SK-N-SH (cell line): Measurements from ENCODE around the gene NPAS3. TPM values are rescaled to one million over a fixed set of nuclear protein-coding genes. Genes with fewer than 3 reads are reported as not detected.
A peak's percentile ranks its signal among the peaks of the same experiment; 100 is the strongest.

ENCODE experiments used
- CTCF ChIA-PET: fragments of 300-600, 350-600 bp; formaldehyde crosslinking; extraction: SDS; loops from one replicate; lab custom pipeline; 2021; lab: Yijun Ruan, JAX
- POLR2A ChIA-PET: fragments of 350-600 bp; sonication (Branson Sonifier 250); formaldehyde crosslinking; extraction: SDS; loops from one replicate; lab custom pipeline; 2020; ENCODE audit warnings: antibody characterized with exemption, inconsistent platforms; lab: Yijun Ruan, JAX
- DNase-seq: peaks from one replicate; pipeline ENCODE4 v3.0.0; 2012
- H2AFZ ChIP-seq: fragments of 200-600 bp; sonication (generic); 2 replicates; pipeline ENCODE4 v1.8.1; 2016; ENCODE audit warnings: antibody characterized with exemption, mild to moderate bottlenecking, low read depth
- H3F3A ChIP-seq: fragments of 200-600 bp; sonication (generic); replicated peaks from 2 replicates; pipeline ENCODE3; 2016; ENCODE audit warnings: antibody characterized with exemption, mild to moderate bottlenecking; ENCODE audit not compliant: insufficient read depth
- H3K27ac ChIP-seq, 2 experiments: fragments of 200-500 bp in 1 of 2; fragments of 200-600 bp in 1 of 2; sonication (Bioruptor generic) in 1 of 2; sonication (generic), shearing (Covaris generic) in 1 of 2; 2 replicates each; pipeline versions ENCODE4 v1.5.1 to v1.6.1; 2014 to 2016; ENCODE audit warnings: low read depth in 2 of 2, inconsistent platforms in 1 of 2, low read length in 1 of 2, mild to moderate bottlenecking in 1 of 2, mixed read lengths in 1 of 2
- H3K27me3 ChIP-seq: fragments of 200-600 bp; sonication (generic), shearing (Covaris generic); 2 replicates; pipeline ENCODE4 v1.6.1; 2016; ENCODE audit warnings: mixed run types; ENCODE audit not compliant: insufficient read depth
- H3K36me3 ChIP-seq, 2 experiments: fragments of 200-500 bp in 1 of 2; fragments of 200-600 bp in 1 of 2; sonication (Bioruptor generic) in 1 of 2; sonication (generic) in 1 of 2; replicated peaks in 1 of 2; 2 replicates each; pipeline versions ENCODE3 to v1.5.1; 2014 to 2016; ENCODE audit warnings: low read length in 1 of 2, mild to moderate bottlenecking in 1 of 2; ENCODE audit not compliant: insufficient read depth in 2 of 2, control insufficient read depth in 1 of 2
- H3K4me1 ChIP-seq, 2 experiments: fragments of 200-500 bp in 1 of 2; fragments of 200-600 bp in 1 of 2; sonication (Bioruptor generic) in 1 of 2; sonication (generic), shearing (Covaris generic) in 1 of 2; 2 replicates each; pipeline versions ENCODE4 v1.5.1 to v1.6.1; 2014 to 2016; ENCODE audit warnings: low read depth in 1 of 2, low read length in 1 of 2, mixed run types in 1 of 2; ENCODE audit not compliant: insufficient read depth in 2 of 2, control insufficient read depth in 1 of 2
- H3K4me2 ChIP-seq: fragments of 200-600 bp; sonication (generic), shearing (Covaris generic); 2 replicates; pipeline ENCODE4 v1.6.1; 2017; ENCODE audit warnings: mixed run types
- H3K4me3 ChIP-seq, 2 experiments: fragments of 200-500 bp in 1 of 2; fragments of 200-600 bp in 1 of 2; sonication (Bioruptor generic) in 1 of 2; sonication (generic), shearing (Covaris generic) in 1 of 2; 2 replicates each; pipeline versions ENCODE4 v1.5.1 to v1.8.1; 2014 to 2016; ENCODE audit warnings: low read depth in 2 of 2, inconsistent platforms in 1 of 2, low read length in 1 of 2, mild to moderate bottlenecking in 1 of 2, mixed read lengths in 1 of 2, moderate library complexity in 1 of 2
- H3K79me2 ChIP-seq: fragments of 200-600 bp; sonication (generic); 2 replicates; pipeline ENCODE4 v1.8.1; 2017; ENCODE audit warnings: mild to moderate bottlenecking; ENCODE audit not compliant: insufficient read depth
- H3K9ac ChIP-seq: fragments of 200-600 bp; sonication (generic); 2 replicates; pipeline ENCODE4 v1.6.1; 2017; ENCODE audit warnings: mixed run types
- H3K9me2 ChIP-seq: fragments of 200-600 bp; sonication (generic); 2 replicates; pipeline ENCODE4 v1.6.1; 2017; ENCODE audit warnings: mixed run types
- H3K9me3 ChIP-seq: fragments of 200-600 bp; sonication (generic); 2 replicates; pipeline ENCODE4 v1.6.1; 2017; ENCODE audit warnings: mixed run types, mild to moderate bottlenecking, moderate library complexity
- H4K20me1 ChIP-seq: fragments of 200-600 bp; sonication (generic); 2 replicates; pipeline ENCODE4 v1.6.1; 2017; ENCODE audit warnings: mild to moderate bottlenecking, mixed run types; ENCODE audit not compliant: insufficient read depth
- ELF1 ChIP-seq: IDR thresholded peaks from 2 replicates; pipeline ENCODE4 v1.4.0; 2012
- EP300 ChIP-seq, 2 experiments: IDR thresholded peaks; 2 replicates each; pipeline versions ENCODE4 v1.4.0 to v1.6.1; 2012; ENCODE audit warnings: borderline replicate concordance in 1 of 2, low read depth in 1 of 2, low read length in 1 of 2
- EZH2phosphoT487 ChIP-seq: fragments of 200-600 bp; sonication (generic); IDR thresholded peaks from 2 replicates; pipeline ENCODE4 v1.6.1; 2017; ENCODE audit warnings: low read depth, mixed run types, mild to moderate bottlenecking, antibody characterized with exemption, moderate library complexity, borderline replicate concordance
- FOXJ3 ChIP-seq: sonication (generic); formaldehyde crosslinking; IDR thresholded peaks from 2 replicates; pipeline ENCODE4 v1.5.1; 2020; ENCODE audit warnings: mild to moderate bottlenecking, missing genetic modification reagents
- JUND ChIP-seq: IDR thresholded peaks from 2 replicates; pipeline ENCODE4 v1.4.0; 2012
- MEF2A ChIP-seq: IDR thresholded peaks from 2 replicates; pipeline ENCODE4 v1.4.0; 2012; ENCODE audit warnings: low read depth, borderline replicate concordance
- MXI1 ChIP-seq: IDR thresholded peaks from 2 replicates; pipeline ENCODE4 v1.6.1; 2012; ENCODE audit warnings: mild to moderate bottlenecking, low read depth, low read length, improper control_type of control experiment
- NRF1 ChIP-seq: IDR thresholded peaks from 2 replicates; pipeline ENCODE4 v1.6.1; 2012; ENCODE audit warnings: low read depth, mild to moderate bottlenecking, low read length
- RCOR1 ChIP-seq: fragments of 150-350 bp; IDR thresholded peaks from 2 replicates; pipeline ENCODE4 v1.6.1; 2017; ENCODE audit warnings: antibody characterized with exemption, low read length
- RFX5 ChIP-seq: IDR thresholded peaks from 2 replicates; pipeline ENCODE4 v1.6.1; 2012; ENCODE audit warnings: mild to moderate bottlenecking, improper control_type of control experiment, low read length
- SIN3A ChIP-seq: IDR thresholded peaks from 2 replicates; pipeline ENCODE4 v1.6.1; 2012; ENCODE audit warnings: low read depth, mild to moderate bottlenecking, low read length, moderate library complexity, borderline replicate concordance
- SMC3 ChIP-seq: IDR thresholded peaks from 2 replicates; pipeline ENCODE4 v1.6.1; 2012; ENCODE audit warnings: low read depth, low read length, improper control_type of control experiment
- TCF12 ChIP-seq: IDR thresholded peaks from 2 replicates; pipeline ENCODE4 v1.4.0; 2012
- TEAD4 ChIP-seq: IDR thresholded peaks from 2 replicates; pipeline ENCODE4 v1.4.0; 2012; ENCODE audit warnings: mild to moderate bottlenecking, borderline replicate concordance; ENCODE audit not compliant: insufficient read depth
- YY1 ChIP-seq: IDR thresholded peaks from 2 replicates; pipeline ENCODE4 v1.4.0; 2012; ENCODE audit warnings: low read depth, mild to moderate bottlenecking
- WGBS: methylation state at CpG from one replicate; pipeline ENCODE4 v1.1.6; 2017; ENCODE audit warnings: low lambda C conversion rate; 5-methylcytosine and 5-hydroxymethylcytosine counted together
- polyA plus RNA-seq, 3 experiments: library from polyadenylated mRNA; depleted of rRNA; stranded (reverse); fragments of >200 nt; gene quantifications; 2 replicates each; pipeline ENCODE4 v1.2.3, GENCODE V29; 2012
- TF ChIP-seq, protein P1 (sequence below): IDR thresholded peaks from 2 replicates; pipeline ENCODE4 v1.4.0; 2012; ENCODE audit warnings: low read depth, borderline replicate concordance

NPAS3 gene
- polyA plus RNA-seq, 1 of the 3 experiments (the other 2 are of a cell fraction): 4.3 TPM

DNA sequence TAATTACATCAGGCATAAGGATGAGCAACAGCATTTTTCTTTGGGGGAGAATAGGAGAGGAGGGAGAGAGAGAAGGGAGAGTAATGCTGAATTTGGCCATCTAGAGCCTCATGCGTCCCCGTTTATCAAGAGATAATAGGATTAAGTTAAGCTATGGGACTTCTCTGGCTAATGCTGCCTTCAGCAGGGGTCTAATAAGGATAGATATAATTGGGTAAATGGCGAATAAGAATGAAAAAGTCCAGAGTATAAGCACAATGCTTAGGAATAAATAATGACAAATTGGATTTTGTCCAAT lies 542.2 kb downstream of the NPAS3 start (continued):
- TF ChIP-seq JUND: 0 out of 2 replicates have a peak, but pooled peaks have one; percentile 26

DNA sequence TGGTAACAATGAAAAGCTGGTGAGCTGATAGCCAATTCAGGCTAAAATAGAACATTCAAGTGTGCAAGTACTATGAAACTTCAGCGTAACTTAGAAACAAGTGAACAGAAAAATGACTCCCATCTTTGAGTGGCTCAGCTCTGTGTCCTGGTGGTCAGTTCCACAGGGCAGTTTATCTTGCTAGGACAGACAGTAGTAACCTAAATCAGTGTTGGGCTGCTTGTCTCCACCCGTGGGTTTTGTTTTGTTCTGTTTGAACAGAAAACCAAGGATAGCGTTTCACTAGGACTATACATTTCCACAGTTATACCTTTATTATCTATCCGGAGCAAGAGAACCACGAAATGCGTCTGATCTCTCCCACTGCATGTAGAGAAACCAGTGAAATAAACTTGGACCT lies 544.4 kb downstream of the NPAS3 start:
- H4K20me1 ChIP-seq: no peaks in the 10 kb centered on the region
- no peak for TF ChIP-seq FOXJ3
- no peak for TF ChIP-seq SIN3A
- POLR2A ChIA-PET: no interaction called here
- H3K9me3 ChIP-seq: no peaks in the 10 kb centered on the region
- CTCF ChIA-PET: interaction anchor here (2.4 kb wide), 1 partner anchor 310 kb away, joined by 9 read pairs; no protein-coding TSS in a partner anchor
- H3F3A ChIP-seq: no peaks in the 10 kb centered on the region
- H2AFZ ChIP-seq: no peak overlapping the region
- DNase-seq: no peak
- H3K4me3 ChIP-seq: no peak overlapping the region
- peaks cover 7 to 10% of the 10 kb centered on the region in 2 experiments; a peak in 3 of 4 replicates for H3K4me1 ChIP-seq
- no peak overlapping the region for H3K4me2 ChIP-seq
- H3K9me2 ChIP-seq: no peaks in the 10 kb centered on the region
- no peaks in the 10 kb centered on the region for H3K36me3 ChIP-seq
- H3K27me3 ChIP-seq: no peaks in the 10 kb centered on the region
- H3K79me2 ChIP-seq: no peaks in the 10 kb centered on the region
- H3K9ac ChIP-seq: no peak overlapping the region
- 88% methylated on average over 6 of the region's 6 CpGs for WGBS
- no peak overlapping the region for H3K27ac ChIP-seq

DNA sequence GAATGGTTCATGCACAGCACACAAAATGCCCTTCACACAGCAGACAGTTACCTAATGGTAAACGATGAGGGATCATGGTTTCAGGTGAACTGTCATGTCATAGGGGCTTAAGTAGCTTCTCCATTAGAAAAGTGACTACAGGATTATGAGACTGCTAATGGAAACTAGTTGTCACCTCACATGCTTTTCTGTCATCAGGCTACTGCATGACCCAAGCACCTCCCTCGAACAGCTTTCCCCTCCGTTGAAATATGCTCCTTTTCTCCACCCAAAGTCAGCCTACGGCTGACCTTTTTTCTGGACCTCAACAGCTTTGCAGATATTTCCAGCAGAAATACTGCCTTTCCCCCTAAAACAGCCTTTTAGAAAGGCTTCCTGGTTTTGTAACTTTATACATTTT lies 544.9 kb downstream of the NPAS3 start:
- Histone ChIP-seq H3K4me2 (no peak overlapping the region), H3K27ac (no peak overlapping the region), H3K9ac (no peak overlapping the region), H4K20me1 (no peaks in the 10 kb centered on the region), H3K79me2 (no peaks in the 10 kb centered on the region), H2AFZ (no peak overlapping the region), H3K9me2 (no peaks in the 10 kb centered on the region), H3K4me1 (peaks cover 5 to 10% of the 10 kb centered on the region in 2 experiments; a peak in 3 of 4 replicates), H3K4me3 (no peak overlapping the region), H3K9me3 (no peaks in the 10 kb centered on the region), H3K27me3 (no peaks in the 10 kb centered on the region), H3K36me3 (no peaks in the 10 kb centered on the region), H3F3A (no peaks in the 10 kb centered on the region)
- 81% methylated on average over 4 of the region's 4 CpGs for WGBS
- TF ChIP-seq EP300 (IDR thresholded peaks at IDR 0.05; ENCODE audit: borderline replicate concordance in 1 of 2, low read depth in 1 of 2, low read length in 1 of 2): no peak
- no peak for TF ChIP-seq RCOR1
- TF ChIP-seq MEF2A: no peak
- no peak for TF ChIP-seq TCF12
- TF ChIP-seq JUND: no peak
- no peak for TF ChIP-seq SIN3A
- no peak for TF ChIP-seq NRF1
- no peak for TF ChIP-seq RFX5
- TF ChIP-seq MXI1: no peak
- TF ChIP-seq, protein P1, sequence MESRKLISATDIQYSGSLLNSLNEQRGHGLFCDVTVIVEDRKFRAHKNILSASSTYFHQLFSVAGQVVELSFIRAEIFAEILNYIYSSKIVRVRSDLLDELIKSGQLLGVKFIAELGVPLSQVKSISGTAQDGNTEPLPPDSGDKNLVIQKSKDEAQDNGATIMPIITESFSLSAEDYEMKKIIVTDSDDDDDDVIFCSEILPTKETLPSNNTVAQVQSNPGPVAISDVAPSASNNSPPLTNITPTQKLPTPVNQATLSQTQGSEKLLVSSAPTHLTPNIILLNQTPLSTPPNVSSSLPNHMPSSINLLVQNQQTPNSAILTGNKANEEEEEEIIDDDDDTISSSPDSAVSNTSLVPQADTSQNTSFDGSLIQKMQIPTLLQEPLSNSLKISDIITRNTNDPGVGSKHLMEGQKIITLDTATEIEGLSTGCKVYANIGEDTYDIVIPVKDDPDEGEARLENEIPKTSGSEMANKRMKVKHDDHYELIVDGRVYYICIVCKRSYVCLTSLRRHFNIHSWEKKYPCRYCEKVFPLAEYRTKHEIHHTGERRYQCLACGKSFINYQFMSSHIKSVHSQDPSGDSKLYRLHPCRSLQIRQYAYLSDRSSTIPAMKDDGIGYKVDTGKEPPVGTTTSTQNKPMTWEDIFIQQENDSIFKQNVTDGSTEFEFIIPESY: no peak
- TF ChIP-seq EZH2phosphoT487: no peak
- no peak for TF ChIP-seq ELF1
- TF ChIP-seq TEAD4: no peak
- TF ChIP-seq YY1: no peak
- TF ChIP-seq SMC3: no peak
- POLR2A ChIA-PET: no interaction called here
- CTCF ChIA-PET: interaction anchor here (1.0 to 2.4 kb wide), 2 partner anchors 17 to 309 kb away, joined by 3 to 9 read pairs; no protein-coding TSS in a partner anchor
- DNase-seq: no peak
